ENCODE data around the gene EPB41L4A.

DNA sequence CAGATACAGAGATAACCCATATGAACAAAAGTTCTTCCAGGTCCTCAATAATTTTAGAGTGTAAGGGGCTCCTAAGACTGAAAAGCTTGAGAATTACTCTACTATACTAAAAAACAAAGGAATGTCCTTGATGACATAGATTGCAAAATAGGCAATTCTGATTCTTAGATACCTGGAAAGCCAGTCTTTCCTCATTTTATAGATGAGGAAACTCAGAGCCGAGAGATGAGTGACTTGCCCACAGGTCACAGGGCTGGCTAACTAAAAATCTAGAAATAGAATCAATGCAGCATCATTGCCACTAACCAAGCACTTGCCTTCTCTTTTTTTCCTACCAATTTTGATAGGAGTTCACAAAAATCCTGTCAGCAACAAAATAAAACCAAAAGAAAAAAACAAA, 101.2 kb downstream of the EPB41L4A start:
- TF ChIP-seq, protein P1, sequence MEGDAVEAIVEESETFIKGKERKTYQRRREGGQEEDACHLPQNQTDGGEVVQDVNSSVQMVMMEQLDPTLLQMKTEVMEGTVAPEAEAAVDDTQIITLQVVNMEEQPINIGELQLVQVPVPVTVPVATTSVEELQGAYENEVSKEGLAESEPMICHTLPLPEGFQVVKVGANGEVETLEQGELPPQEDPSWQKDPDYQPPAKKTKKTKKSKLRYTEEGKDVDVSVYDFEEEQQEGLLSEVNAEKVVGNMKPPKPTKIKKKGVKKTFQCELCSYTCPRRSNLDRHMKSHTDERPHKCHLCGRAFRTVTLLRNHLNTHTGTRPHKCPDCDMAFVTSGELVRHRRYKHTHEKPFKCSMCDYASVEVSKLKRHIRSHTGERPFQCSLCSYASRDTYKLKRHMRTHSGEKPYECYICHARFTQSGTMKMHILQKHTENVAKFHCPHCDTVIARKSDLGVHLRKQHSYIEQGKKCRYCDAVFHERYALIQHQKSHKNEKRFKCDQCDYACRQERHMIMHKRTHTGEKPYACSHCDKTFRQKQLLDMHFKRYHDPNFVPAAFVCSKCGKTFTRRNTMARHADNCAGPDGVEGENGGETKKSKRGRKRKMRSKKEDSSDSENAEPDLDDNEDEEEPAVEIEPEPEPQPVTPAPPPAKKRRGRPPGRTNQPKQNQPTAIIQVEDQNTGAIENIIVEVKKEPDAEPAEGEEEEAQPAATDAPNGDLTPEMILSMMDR (IDR thresholded peaks at IDR 0.05): no peak
- no peak for TF ChIP-seq POLR2A (IDR thresholded peaks at IDR 0.05)

Measured in adrenal gland (tissue), 5 donors.